GM19467 (cell line): Measurements from ENCODE around the gene SHFL.
A peak's percentile ranks its signal among the peaks of the same experiment; 100 is the strongest.

ENCODE experiments used
- ATAC-seq: cut with Tn5 transposase; IDR thresholded peaks from one replicate; pipeline ENCODE4 v1.9.1; 2021; ENCODE audit warnings: mild to moderate bottlenecking, moderate library complexity; ENCODE audit not compliant: unreplicated experiment

SHFL gene

GRCh38 chr19:10085641-10086590, at the start of gene SHFL:
SHFL (plus strand) TSS chr19:10086317; CDS start chr19:10086428, 111 bp downstream.
- peak; percentile 80 for ATAC-seq

- ATAC-seq, result no peak
These were observed 49.5 kb upstream of the SHFL start for GRCh38 chr19:10036601-10037071.

- no peak for ATAC-seq
These were observed 48.8 kb upstream of the SHFL start for GRCh38 chr19:10037367-10037766.

GRCh38 chr19:10037809-10038208, 48.3 kb upstream of the SHFL start:
- ATAC-seq, result no peak

GRCh38 chr19:10043286-10043927, 42.7 kb upstream of the SHFL start:
- no peak for ATAC-seq

GRCh38 chr19:10044390-10044789, 41.7 kb upstream of the SHFL start:
- ATAC-seq, result no peak

- no peak for ATAC-seq
These were observed 40.7 kb upstream of the SHFL start for GRCh38 chr19:10045371-10045770.

- ATAC-seq, result no peak
These were observed 36.5 kb upstream of the SHFL start for GRCh38 chr19:10049626-10050025.

- ATAC-seq, result no peak
These were observed 33.3 kb upstream of the SHFL start for GRCh38 chr19:10052602-10053360.

- ATAC-seq, result no peak
These were observed 24.3 kb upstream of the SHFL start for GRCh38 chr19:10061717-10062310.

GRCh38 chr19:10068205-10068604, 17.9 kb upstream of the SHFL start:
- ATAC-seq, result no peak

- ATAC-seq, result no peak
These were observed 17.1 kb upstream of the SHFL start for GRCh38 chr19:10069046-10069445.

GRCh38 chr19:10070730-10071446, 15.2 kb upstream of the SHFL start:
- ATAC-seq, result no peak

GRCh38 chr19:10074153-10074552, 12.0 kb upstream of the SHFL start:
- no peak for ATAC-seq

- no peak for ATAC-seq
These were observed 9.6 kb upstream of the SHFL start for GRCh38 chr19:10076535-10076934.

GRCh38 chr19:10078329-10078728, 7.8 kb upstream of the SHFL start:
- ATAC-seq, result no peak

- no peak for ATAC-seq
These were observed 7.1 kb upstream of the SHFL start for GRCh38 chr19:10079031-10079453.

GRCh38 chr19:10083911-10084310, 2.2 kb upstream of the SHFL start:
- ATAC-seq, result no peak

GRCh38 chr19:10084803-10085202, 1.3 kb upstream of the SHFL start:
- ATAC-seq, result no peak

GRCh38 chr19:10086591-10087192, 575 bp downstream of the SHFL start:
- ATAC-seq, result no peak
